Stomach (tissue), 4 donors: ENCODE measurements around the gene EGFL7.

Experiments
- POLR2A ChIP-seq, 4 donors: fragments of 450-650 bp; IDR thresholded peaks; one replicate each; pipeline ENCODE4 v1.6.1; 2016; ENCODE audit warnings: antibody characterized with exemption in 4 of 4, control low read depth in 2 of 4, mild to moderate bottlenecking in 1 of 4, moderate library complexity in 1 of 4
- POLR2AphosphoS5 ChIP-seq, 3 donors: sonication (generic); formaldehyde crosslinking; IDR thresholded peaks; one replicate each; pipeline ENCODE4 v1.6.1; 2016; ENCODE audit warnings: antibody characterized with exemption in 3 of 3
- TF ChIP-seq, protein P1 (sequence below), 7 experiments: fragments of 450-650 bp in 4 of 7; fragments of 200-600 bp in 3 of 7; sonication (generic) in 3 of 7; IDR thresholded peaks; one replicate each; pipeline ENCODE4 v1.5.1; 2016 to 2019; ENCODE audit warnings: antibody characterized with exemption in 7 of 7, control low read depth in 2 of 7, mild to moderate bottlenecking in 1 of 7

DNA sequence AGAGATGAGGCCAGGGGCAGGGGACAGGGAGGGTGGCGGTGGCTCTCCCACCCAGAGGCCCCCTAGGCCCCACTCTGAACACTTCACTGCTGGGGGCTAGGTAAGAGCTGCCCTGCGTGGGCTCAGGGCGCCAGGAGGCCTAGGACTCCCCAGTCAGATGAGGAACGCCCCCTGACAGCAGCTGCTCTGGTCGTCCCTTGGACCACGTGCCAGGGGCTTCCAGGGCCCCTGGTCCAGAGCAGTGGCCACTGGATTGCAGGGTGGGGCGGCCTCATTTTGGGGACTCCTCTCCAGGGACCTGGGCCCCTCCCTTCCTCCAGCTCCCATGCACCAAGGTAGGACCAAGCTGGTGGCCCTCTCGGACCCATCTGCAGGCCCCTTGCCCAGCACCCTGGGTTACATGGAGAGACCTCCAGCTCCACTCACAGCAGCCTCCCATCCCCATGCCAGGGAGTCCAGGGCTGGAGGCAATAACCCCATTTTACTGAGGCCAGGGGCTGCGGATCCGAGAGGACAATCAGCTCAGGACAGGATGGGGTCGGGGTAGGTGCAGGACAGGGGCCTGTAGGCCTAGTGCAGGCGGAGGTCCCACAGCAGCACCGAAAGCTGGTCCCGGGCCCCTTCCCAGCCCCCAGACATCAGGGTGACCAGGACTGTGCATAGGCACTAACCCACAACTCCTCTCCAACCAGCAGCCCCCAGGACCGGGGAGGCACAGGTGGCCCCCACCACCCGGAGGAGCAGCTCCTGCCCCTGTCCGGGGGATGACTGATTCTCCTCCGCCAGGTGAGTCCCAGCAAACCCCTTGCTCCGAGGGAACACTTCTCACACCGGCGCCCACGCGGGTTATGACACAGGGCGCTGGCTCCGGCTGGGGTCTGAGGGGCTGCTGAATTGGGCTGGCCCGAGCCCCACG is 1.5 kb downstream of the EGFL7 start:
- TF ChIP-seq POLR2A (IDR thresholded peaks at IDR 0.05) = no peak
- TF ChIP-seq, protein P1, sequence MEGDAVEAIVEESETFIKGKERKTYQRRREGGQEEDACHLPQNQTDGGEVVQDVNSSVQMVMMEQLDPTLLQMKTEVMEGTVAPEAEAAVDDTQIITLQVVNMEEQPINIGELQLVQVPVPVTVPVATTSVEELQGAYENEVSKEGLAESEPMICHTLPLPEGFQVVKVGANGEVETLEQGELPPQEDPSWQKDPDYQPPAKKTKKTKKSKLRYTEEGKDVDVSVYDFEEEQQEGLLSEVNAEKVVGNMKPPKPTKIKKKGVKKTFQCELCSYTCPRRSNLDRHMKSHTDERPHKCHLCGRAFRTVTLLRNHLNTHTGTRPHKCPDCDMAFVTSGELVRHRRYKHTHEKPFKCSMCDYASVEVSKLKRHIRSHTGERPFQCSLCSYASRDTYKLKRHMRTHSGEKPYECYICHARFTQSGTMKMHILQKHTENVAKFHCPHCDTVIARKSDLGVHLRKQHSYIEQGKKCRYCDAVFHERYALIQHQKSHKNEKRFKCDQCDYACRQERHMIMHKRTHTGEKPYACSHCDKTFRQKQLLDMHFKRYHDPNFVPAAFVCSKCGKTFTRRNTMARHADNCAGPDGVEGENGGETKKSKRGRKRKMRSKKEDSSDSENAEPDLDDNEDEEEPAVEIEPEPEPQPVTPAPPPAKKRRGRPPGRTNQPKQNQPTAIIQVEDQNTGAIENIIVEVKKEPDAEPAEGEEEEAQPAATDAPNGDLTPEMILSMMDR (IDR thresholded peaks at IDR 0.05) = no peak
- no peak for TF ChIP-seq POLR2AphosphoS5 (IDR thresholded peaks at IDR 0.05)
